K562 (cell line): ENCODE measurements around the gene TMEM151A. TPM values are rescaled to one million over a fixed set of nuclear protein-coding genes. Genes with fewer than 3 reads are reported as not detected.
A peak's percentile ranks its signal among the peaks of the same experiment; 100 is the strongest.

Experiments used
- ATAC-seq: fragments of 200-7000 bp; cut with Tn5 transposase; 3 replicates; pipeline ENCODE4 v1.9.1; 2020; ENCODE audit warnings: moderate library complexity
- BruUV-seq: library from RNA; stranded (reverse); fragments of 400-500 nt; replicated peaks from 2 replicates; lab custom pipeline; 2021; lab: Mats Ljungman, UMichigan
- CTCF ChIA-PET: fragments of 300-600 bp; formaldehyde crosslinking; extraction: SDS; loops from one replicate; lab custom pipeline; 2021; ENCODE audit warnings: low intra/inter-chr PET ratio; lab: Yijun Ruan, JAX
- POLR2A ChIA-PET: fragments of 300-600, 350-650 bp; sonication (Branson Sonifier 250); formaldehyde crosslinking; extraction: SDS; loops from one replicate; lab custom pipeline; 2021; ENCODE audit warnings: antibody characterized with exemption, inconsistent platforms; lab: Yijun Ruan, JAX
- DNase-seq, 4 experiments: peaks; one replicate each; pipeline versions ENCODE4 v3.0.0 to v3.0.0-alpha.2; 2011 to 2018; ENCODE audit warnings: low spot score in 3 of 4, mixed read lengths in 3 of 4; ENCODE audit errors: extremely low read depth in 1 of 4
- FAIRE-seq: peaks from 2 replicates; lab custom pipeline; 2011; peaks lifted over from hg19 to GRCh38; lab: Jason Lieb, UNC
- H2AFZ ChIP-seq: 2 replicates; pipeline ENCODE4 v1.6.0; 2011; ENCODE audit warnings: low read depth, low read length, control low read depth, inconsistent platforms
- H3K27ac ChIP-seq: fragments of 200-600 bp; 3 replicates; pipeline ENCODE4 v1.8.0; 2011; ENCODE audit warnings: low read depth, mild to moderate bottlenecking, control low read depth, inconsistent platforms, low read length, moderate library complexity, mixed read lengths; ENCODE audit errors: extremely low read depth
- H3K27me3 ChIP-seq, 2 experiments: fragments of 300-600 bp in 1 of 2; 2 replicates in 1 of 2; 3 replicates in 1 of 2; pipeline versions ENCODE4 v1.6.0 to v1.8.0; 2011; ENCODE audit warnings: inconsistent platforms in 2 of 2, low read length in 2 of 2, mild to moderate bottlenecking in 1 of 2, mixed read lengths in 1 of 2, moderate library complexity in 1 of 2; ENCODE audit not compliant: control insufficient read depth in 2 of 2, insufficient read depth in 2 of 2
- H3K36me3 ChIP-seq: fragments of 300-600 bp; 3 replicates; pipeline ENCODE4 v1.8.0; 2011; ENCODE audit warnings: mild to moderate bottlenecking, low read length, inconsistent platforms; ENCODE audit not compliant: control insufficient read depth, insufficient read depth
- H3K4me1 ChIP-seq, 2 experiments: fragments of 200-600 bp in 1 of 2; replicated peaks in 1 of 2; 2 replicates in 1 of 2; 3 replicates in 1 of 2; pipeline versions ENCODE4 v1.5.1 to v1.8.0; 2011; ENCODE audit warnings: inconsistent platforms in 2 of 2, low read length in 2 of 2, mild to moderate bottlenecking in 1 of 2, mixed read lengths in 1 of 2, moderate library complexity in 1 of 2; ENCODE audit not compliant: control insufficient read depth in 2 of 2, insufficient read depth in 2 of 2
- H3K4me2 ChIP-seq: 2 replicates; pipeline ENCODE4 v1.6.1; 2011; ENCODE audit warnings: low read length, control low read depth, inconsistent platforms, mixed read lengths; ENCODE audit not compliant: insufficient read depth
- H3K4me3 ChIP-seq: fragments of 200-600 bp; sonication (generic), shearing (Covaris generic); 2 replicates; pipeline ENCODE4 v1.5.1; 2016; ENCODE audit warnings: control low read depth, inconsistent platforms
- H3K79me2 ChIP-seq: fragments of 200-600 bp; 3 replicates; pipeline ENCODE4 v1.8.0; 2011; ENCODE audit warnings: low read length, inconsistent platforms; ENCODE audit not compliant: control insufficient read depth, insufficient read depth
- H3K9ac ChIP-seq, 2 experiments: 2 replicates each; pipeline versions ENCODE4 v1.6.0 to v1.6.1; 2011; ENCODE audit warnings: low read depth in 2 of 2, low read length in 2 of 2, control low read depth in 1 of 2, inconsistent platforms in 1 of 2, mild to moderate bottlenecking in 1 of 2, mixed read lengths in 1 of 2; ENCODE audit not compliant: insufficient read depth in 1 of 2
- H3K9me1 ChIP-seq: one replicate; pipeline ENCODE4 v1.6.0; 2011; ENCODE audit warnings: inconsistent platforms, mild to moderate bottlenecking, low read length, moderate library complexity; ENCODE audit not compliant: control insufficient read depth, insufficient read depth
- H3K9me3 ChIP-seq: replicated peaks from 2 replicates; pipeline ENCODE4 v1.5.1; 2011; ENCODE audit warnings: low read depth, low read length, inconsistent platforms; ENCODE audit not compliant: control insufficient read depth, insufficient read depth
- H4K20me1 ChIP-seq: replicated peaks from 2 replicates; pipeline ENCODE4 v1.6.1; 2011; ENCODE audit warnings: low read length, inconsistent platforms, mixed read lengths; ENCODE audit not compliant: control insufficient read depth, insufficient read depth
- ATF7 ChIP-seq: fragments of 450-650 bp; IDR thresholded peaks from 2 replicates; pipeline ENCODE4 v1.7.1; 2014; ENCODE audit warnings: mild to moderate bottlenecking, moderate library complexity
- GTF2E2 ChIP-seq: fragments of 200-800 bp; sonication (Bioruptor generic); IDR thresholded peaks from 2 replicates; pipeline ENCODE4 v1.6.1; 2016; ENCODE audit warnings: missing genetic modification characterization, missing compliant biosample characterization
- HDAC8 ChIP-seq: fragments of 450-650 bp; IDR thresholded peaks from 2 replicates; pipeline ENCODE4 v1.6.1; 2016; ENCODE audit warnings: mild to moderate bottlenecking, missing genetic modification characterization, moderate library complexity, missing compliant biosample characterization
- HNRNPL ChIP-seq: fragments of 200-400 bp; formaldehyde crosslinking; IDR thresholded peaks from 2 replicates; pipeline ENCODE4 v1.6.1; 2017; ENCODE audit warnings: low read depth, mild to moderate bottlenecking, low read length
- LARP7 ChIP-seq: fragments of 450-650 bp; IDR thresholded peaks from 2 replicates; pipeline ENCODE4 v1.6.1; 2016
- LCOR ChIP-seq: sonication (generic); formaldehyde crosslinking; IDR thresholded peaks from 2 replicates; pipeline ENCODE4 v1.8.0; 2022; ENCODE audit warnings: mild to moderate bottlenecking, missing genetic modification reagents
- MEF2D ChIP-seq: conservative IDR thresholded peaks from 2 replicates; pipeline ENCODE4 v1.6.1; 2016; ENCODE audit warnings: low read depth, missing genetic modification characterization, missing compliant biosample characterization
- RBM25 ChIP-seq: fragments of 200-400 bp; formaldehyde crosslinking; IDR thresholded peaks from 2 replicates; pipeline ENCODE4 v1.6.1; 2018; ENCODE audit warnings: low read length, low read depth, moderate library complexity; ENCODE audit not compliant: severe bottlenecking
- SIRT6 ChIP-seq: IDR thresholded peaks from one replicate; pipeline ENCODE4 v1.6.1; 2012; ENCODE audit warnings: low read depth, mild to moderate bottlenecking, control low read depth, inconsistent platforms, low read length, moderate library complexity
- SP2 ChIP-seq: IDR thresholded peaks from 2 replicates; pipeline ENCODE4 v1.6.1; 2011; ENCODE audit warnings: mild to moderate bottlenecking, low read depth, low read length, moderate library complexity; ENCODE audit not compliant: poor library complexity, severe bottlenecking; ENCODE audit errors: extremely low read depth
- TSC22D4 ChIP-seq: fragments of 450-650 bp; IDR thresholded peaks from 2 replicates; pipeline ENCODE4 v1.6.1; 2016; ENCODE audit warnings: missing genetic modification characterization, missing biosample characterization, control low read depth
- ZNF57 ChIP-seq: fragments of 450-650 bp; formaldehyde crosslinking; IDR thresholded peaks from 2 replicates; pipeline ENCODE4 v1.4.0; 2020; ENCODE audit warnings: mild to moderate bottlenecking, moderate library complexity
- WGBS: fragments of 100-300 bp; shearing (Covaris generic); methylation state at CpG from one replicate; pipeline ENCODE4 v1.1.6; 2016; ENCODE audit warnings: low coverage, mixed read lengths; ENCODE audit not compliant: insufficient coverage; ENCODE audit errors: missing lambda C conversion rate; 5-methylcytosine and 5-hydroxymethylcytosine counted together
- in situ Hi-C: fragments of 300-500 bp; cut with MboI; formaldehyde crosslinking; loops from 4 replicates; pipeline ENCODE4 v1.15.0; 2018; ENCODE audit warnings: inconsistent platforms, mixed read lengths
- intact Hi-C: fragments of 100-400 bp; cut with micrococcal nuclease; formaldehyde crosslinking; loops from 2 replicates; pipeline ENCODE4 v1.14.2; 2022
- polyA plus RNA-seq, 8 experiments: library from polyadenylated mRNA; depleted of rRNA in 4 of 8; stranded (reverse) in 5 of 8; unstranded in 3 of 8; fragments of >200 nt; fragmentation: Nextera tagmentation in 2 of 8; fragmentation: Illumina TruSeq in 1 of 8; extraction: Ambion mirVana in 2 of 8; extraction: Trizol in 1 of 8; gene quantifications; 2 replicates each; pipeline versions ENCODE4 v1.2.1 to v1.2.3, GENCODE V29; 2011 to 2014; ENCODE audit warnings: inconsistent platforms in 1 of 8, missing spikeins in 1 of 8
- total RNA-seq, 7 experiments: library from RNA; depleted of rRNA in 6 of 7; stranded (reverse); fragments of >200 nt in 6 of 7; fragmentation: Illumina TruSeq in 2 of 7; extraction: Trizol in 2 of 7; gene quantifications; 2 replicates each; pipeline versions ENCODE4 v1.2.1 to v1.2.3, GENCODE V29; 2011 to 2021; ENCODE audit warnings: low replicate concordance in 1 of 7
- TF ChIP-seq, protein P1 (sequence below): conservative IDR thresholded peaks from 2 replicates; pipeline ENCODE4 v1.6.1; 2011; ENCODE audit warnings: low read depth, mild to moderate bottlenecking, low read length; ENCODE audit not compliant: control insufficient read depth

The TMEM151A gene
- total and polyA plus RNA-seq, 9 of the 15 experiments (the other 6 are each of a cell fraction or from before 2014, with no cell fraction given) = not detected

DNA sequence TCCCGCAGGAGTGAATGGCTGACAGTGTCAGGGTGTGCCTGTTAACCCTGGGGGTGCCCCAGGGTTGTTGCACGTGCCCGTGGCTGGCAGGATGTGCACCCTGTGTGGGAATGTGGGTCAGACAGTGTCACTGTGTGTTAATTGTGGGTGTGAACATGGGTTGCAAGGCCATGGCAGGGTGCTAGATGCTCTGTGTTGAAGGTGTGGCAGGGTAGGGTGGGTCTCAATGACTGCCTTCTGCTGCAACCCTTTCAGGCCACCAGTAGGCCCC is 36.3 kb downstream of the TMEM151A start:
- 69% methylated on average over 3 of the region's 3 CpGs for WGBS
- BruUV-seq = no TSS peak
- no peaks in the 10 kb centered on the region for H4K20me1 ChIP-seq
- peak overlapping the region; percentile 87; the same call in 1 of the 2 replicates for H3K4me2 ChIP-seq
- no peak overlapping the region for H3K4me3 ChIP-seq
- peaks cover 4% of the 10 kb centered on the region for H3K9me1 ChIP-seq
- CTCF ChIA-PET = interaction anchor here (1.2 to 3.1 kb wide), 3 partner anchors 16 to 105 kb away, joined by 5 to 37 read pairs (median 16); no protein-coding TSS in a partner anchor
- POLR2A ChIA-PET = no interaction called here
- peak overlapping the region; percentile 100 for H2AFZ ChIP-seq
- H3K27me3 ChIP-seq = no peaks in the 10 kb centered on the region
- in situ Hi-C loops = loop anchor here (5.0 kb wide), 1 partner anchor 111 kb away; no protein-coding TSS in a partner anchor
- peak overlapping the region; percentile 42; the same call in 2 of the 3 replicates for H3K27ac ChIP-seq
- peak; percentile 31; the same call in 2 of the 3 replicates for ATAC-seq
- no peak for FAIRE-seq
- DNase-seq = no peak
- H3K36me3 ChIP-seq = no peaks in the 10 kb centered on the region
- peak overlapping the region; percentile 56 to 66; a peak in 3 of 4 replicates for H3K9ac ChIP-seq
- no peaks in the 10 kb centered on the region for H3K9me3 ChIP-seq
- 0 out of 2 replicates have a peak, but pooled peaks have one; percentile 5 for TF ChIP-seq LCOR (CRISPR knock-in tag)
- no peak for TF ChIP-seq RBM25
- H3K4me1 ChIP-seq = peaks cover 20 to 65% of the 10 kb centered on the region in 2 experiments; a peak in 4 of 5 replicates
- intact Hi-C loops = loop anchor here (1.0 to 2.0 kb wide), 2 partner anchors 16 to 105 kb away; no protein-coding TSS in a partner anchor
- no peaks in the 10 kb centered on the region for H3K79me2 ChIP-seq

DNA sequence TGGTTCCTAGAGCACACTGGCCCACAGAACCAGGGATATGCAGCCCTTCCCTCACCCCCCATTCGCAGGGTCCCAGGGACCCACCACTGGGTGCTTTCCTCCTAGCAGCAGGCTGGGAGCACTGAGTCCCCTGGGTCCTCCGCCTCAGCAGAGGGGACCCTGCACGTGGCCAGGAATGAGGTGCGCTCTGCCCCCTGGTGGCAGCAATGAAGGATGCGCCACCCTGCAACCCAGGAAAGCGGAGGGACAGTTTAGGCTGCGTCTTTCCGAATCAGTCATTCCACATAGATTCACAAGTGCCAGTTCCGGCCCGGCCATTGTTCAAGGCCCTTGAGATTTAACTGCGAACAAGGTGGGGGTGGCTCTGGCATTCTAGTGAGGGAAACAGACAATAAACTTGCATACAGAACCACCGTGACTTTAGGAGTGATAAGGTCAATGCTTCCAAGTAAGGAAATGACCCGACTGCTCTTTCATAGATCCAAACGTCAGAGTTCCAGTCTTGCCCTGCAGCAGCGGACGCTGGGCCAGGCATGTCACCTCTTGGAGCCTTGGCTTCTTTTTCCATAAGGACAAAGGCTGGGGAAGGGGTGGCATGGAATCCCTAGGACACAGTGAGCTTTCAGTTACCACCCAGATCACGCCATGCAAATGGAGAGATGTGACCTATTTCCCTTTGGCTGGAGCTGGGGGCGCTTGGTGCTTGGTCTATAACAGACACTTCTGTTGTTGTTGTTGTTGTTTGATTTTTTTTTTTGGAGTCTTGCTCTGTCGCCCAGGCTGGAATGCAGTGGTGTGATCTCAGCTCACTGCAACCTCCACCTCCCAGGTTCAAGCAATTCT is 36.8 kb downstream of the TMEM151A start:
- no peaks in the 10 kb centered on the region for H3K27me3 ChIP-seq
- DNase-seq (peak; percentile 85 to 89 (median 86)), ATAC-seq (peak; percentile 94), FAIRE-seq (peak; percentile 97)
- peaks cover 20 to 70% of the 10 kb centered on the region in 2 experiments; a peak in 4 of 5 replicates for H3K4me1 ChIP-seq
- 11% methylated on average over 19 of the region's 19 CpGs for WGBS
- no peaks in the 10 kb centered on the region for H4K20me1 ChIP-seq
- H3K4me3 ChIP-seq = no peak overlapping the region
- peaks cover 4% of the 10 kb centered on the region for H3K9me1 ChIP-seq
- peak overlapping the region; percentile 100 for H2AFZ ChIP-seq
- no peaks in the 10 kb centered on the region for H3K36me3 ChIP-seq
- peak overlapping the region; percentile 87 for H3K4me2 ChIP-seq
- in situ Hi-C loops = loop anchor here (5.0 kb wide), 1 partner anchor 111 kb away; no protein-coding TSS in a partner anchor
- H3K9ac ChIP-seq = peak overlapping the region; percentile 56 to 66; a peak in 3 of 4 replicates
- CTCF ChIA-PET = interaction anchor here (0.6 to 3.1 kb wide), 4 partner anchors 17 to 106 kb away, joined by 3 to 37 read pairs (median 10); no protein-coding TSS in a partner anchor
- no TSS peak for BruUV-seq
- POLR2A ChIA-PET = interaction anchor here (0.6 to 1.0 kb wide), 2 partner anchors 16 to 39 kb away, joined by 3 read pairs; partner anchors contain the start of gene YIF1A
- no peaks in the 10 kb centered on the region for H3K79me2 ChIP-seq
- H3K27ac ChIP-seq = peak overlapping the region; percentile 75
- no peaks in the 10 kb centered on the region for H3K9me3 ChIP-seq
- intact Hi-C loops = loop anchor here (1.0 to 2.0 kb wide), 2 partner anchors 16 to 106 kb away; no protein-coding TSS in a partner anchor
- TF ChIP-seq HNRNPL = no peak
- no peak for TF ChIP-seq GTF2E2 (tag)
- TF ChIP-seq SP2 = no peak
- no peak for TF ChIP-seq MEF2D (tag)
- peak; percentile 57; the same call in 1 of the 2 replicates for TF ChIP-seq ATF7
- no peak for TF ChIP-seq SIRT6
- TF ChIP-seq HDAC8 (tag) = no peak
- 0 out of 2 replicates have a peak, but pooled peaks have one; percentile 42 for TF ChIP-seq LARP7
- TF ChIP-seq, protein P1, sequence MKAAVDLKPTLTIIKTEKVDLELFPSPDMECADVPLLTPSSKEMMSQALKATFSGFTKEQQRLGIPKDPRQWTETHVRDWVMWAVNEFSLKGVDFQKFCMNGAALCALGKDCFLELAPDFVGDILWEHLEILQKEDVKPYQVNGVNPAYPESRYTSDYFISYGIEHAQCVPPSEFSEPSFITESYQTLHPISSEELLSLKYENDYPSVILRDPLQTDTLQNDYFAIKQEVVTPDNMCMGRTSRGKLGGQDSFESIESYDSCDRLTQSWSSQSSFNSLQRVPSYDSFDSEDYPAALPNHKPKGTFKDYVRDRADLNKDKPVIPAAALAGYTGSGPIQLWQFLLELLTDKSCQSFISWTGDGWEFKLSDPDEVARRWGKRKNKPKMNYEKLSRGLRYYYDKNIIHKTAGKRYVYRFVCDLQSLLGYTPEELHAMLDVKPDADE = 0 out of 2 replicates have a peak, but pooled peaks have one; percentile 31
- TF ChIP-seq TSC22D4 = no peak
- TF ChIP-seq ZNF57 (CRISPR knock-in tag) = no peak
